Astrocyte of the cerebellum (primary cell): Measurements from ENCODE around the gene ACSL4.

ENCODE experiments used
- DNase-seq: peaks from one replicate; pipeline ENCODE4 v3.0.0-alpha.2; 2011; ENCODE audit warnings: low read depth
- H3K4me3 ChIP-seq: 2 replicates; pipeline ENCODE4 v1.5.1; 2011; ENCODE audit warnings: mild to moderate bottlenecking, low read depth, low read length, moderate library complexity
- in situ Hi-C: cut with HindIII; loops from 2 replicates; pipeline ENCODE4 v1.10.0; 2017; ENCODE audit warnings: low sequenced_read_pairs
- TF ChIP-seq, protein P1 (sequence below): IDR thresholded peaks from 2 replicates; pipeline ENCODE4 v1.5.1; 2012; ENCODE audit warnings: low read length, low read depth, moderate library complexity, mild to moderate bottlenecking; ENCODE audit errors: missing control alignments

ACSL4 gene

DNA sequence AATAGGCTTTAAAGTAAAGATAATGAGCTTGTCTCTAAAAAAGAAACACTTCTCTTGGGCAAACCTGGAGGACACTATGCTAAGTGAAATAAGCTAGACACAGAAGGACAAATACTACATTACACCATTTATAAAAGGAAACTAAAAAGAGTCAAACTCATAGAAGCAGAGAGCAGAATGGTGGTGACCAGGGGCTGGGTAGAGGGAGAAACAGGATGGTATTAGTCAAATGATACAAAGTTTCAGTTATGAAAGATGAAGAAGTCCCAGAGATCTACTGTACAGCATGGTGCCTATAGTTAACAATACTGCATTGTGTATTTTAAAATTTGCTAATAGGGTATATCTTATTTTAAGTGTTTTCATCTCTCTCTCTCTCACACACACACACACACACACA, 28.5 kb downstream of the ACSL4 start:
- H3K4me3 ChIP-seq: no peak overlapping the region
- in situ Hi-C loops: no loop called here
- TF ChIP-seq, protein P1, sequence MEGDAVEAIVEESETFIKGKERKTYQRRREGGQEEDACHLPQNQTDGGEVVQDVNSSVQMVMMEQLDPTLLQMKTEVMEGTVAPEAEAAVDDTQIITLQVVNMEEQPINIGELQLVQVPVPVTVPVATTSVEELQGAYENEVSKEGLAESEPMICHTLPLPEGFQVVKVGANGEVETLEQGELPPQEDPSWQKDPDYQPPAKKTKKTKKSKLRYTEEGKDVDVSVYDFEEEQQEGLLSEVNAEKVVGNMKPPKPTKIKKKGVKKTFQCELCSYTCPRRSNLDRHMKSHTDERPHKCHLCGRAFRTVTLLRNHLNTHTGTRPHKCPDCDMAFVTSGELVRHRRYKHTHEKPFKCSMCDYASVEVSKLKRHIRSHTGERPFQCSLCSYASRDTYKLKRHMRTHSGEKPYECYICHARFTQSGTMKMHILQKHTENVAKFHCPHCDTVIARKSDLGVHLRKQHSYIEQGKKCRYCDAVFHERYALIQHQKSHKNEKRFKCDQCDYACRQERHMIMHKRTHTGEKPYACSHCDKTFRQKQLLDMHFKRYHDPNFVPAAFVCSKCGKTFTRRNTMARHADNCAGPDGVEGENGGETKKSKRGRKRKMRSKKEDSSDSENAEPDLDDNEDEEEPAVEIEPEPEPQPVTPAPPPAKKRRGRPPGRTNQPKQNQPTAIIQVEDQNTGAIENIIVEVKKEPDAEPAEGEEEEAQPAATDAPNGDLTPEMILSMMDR: no peak
- no peak for DNase-seq

DNA sequence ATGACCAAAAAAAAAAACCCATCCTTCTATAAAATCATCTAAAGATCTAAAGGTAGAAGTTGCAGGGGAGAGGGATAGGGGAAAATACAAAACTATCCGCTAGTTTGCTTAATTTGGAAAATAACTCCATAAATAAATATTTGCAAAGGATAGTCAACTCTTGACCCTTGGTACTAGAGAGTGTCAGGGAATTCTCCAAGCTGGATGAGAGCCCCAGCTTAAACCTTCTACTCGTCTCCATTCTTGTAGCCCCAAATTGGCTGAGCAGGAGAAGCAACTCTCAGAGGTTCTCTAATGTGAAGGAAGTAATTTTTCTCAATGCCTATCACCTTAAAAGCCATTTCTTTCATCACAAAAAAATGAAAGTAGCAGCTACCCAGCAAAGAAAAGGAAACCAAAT, 35.2 kb downstream of the ACSL4 start:
- in situ Hi-C loops: loop anchor here (5.0 kb wide), 1 partner anchor 39 kb away; no protein-coding TSS in a partner anchor
- TF ChIP-seq, protein P1: no peak
- DNase-seq: no peak
- no peak overlapping the region for H3K4me3 ChIP-seq

DNA sequence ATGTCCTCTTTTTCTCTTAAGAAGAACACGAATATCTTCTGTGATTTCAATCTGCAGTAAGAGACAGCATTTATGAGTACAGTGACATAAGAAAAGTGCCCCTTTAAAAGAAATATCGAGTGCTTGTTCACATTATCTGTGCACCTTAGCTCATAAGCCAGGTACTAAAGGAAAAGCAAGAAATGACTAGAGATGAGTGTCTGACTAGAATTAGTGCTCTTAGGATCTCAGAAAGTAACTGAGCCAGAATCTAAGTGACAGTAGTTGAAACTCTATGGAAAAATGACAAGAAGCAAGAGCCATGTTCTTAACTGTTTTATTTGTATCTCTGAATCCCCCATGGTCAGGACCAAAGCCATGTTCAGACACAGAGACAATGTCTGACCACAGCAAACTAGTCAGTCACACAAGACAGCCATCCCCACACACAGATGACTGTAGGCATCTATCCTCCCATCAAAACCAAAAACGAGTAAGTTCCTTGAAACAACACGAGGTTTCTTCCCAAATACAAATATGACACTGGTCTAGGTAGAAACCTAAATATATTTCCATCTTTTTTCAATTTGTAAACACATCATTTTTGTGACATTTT, 36.8 kb downstream of the ACSL4 start:
- in situ Hi-C loops: loop anchor here (5.0 kb wide), 1 partner anchor 41 kb away; no protein-coding TSS in a partner anchor
- no peak overlapping the region for H3K4me3 ChIP-seq
- TF ChIP-seq, protein P1: no peak
- DNase-seq: no peak

DNA sequence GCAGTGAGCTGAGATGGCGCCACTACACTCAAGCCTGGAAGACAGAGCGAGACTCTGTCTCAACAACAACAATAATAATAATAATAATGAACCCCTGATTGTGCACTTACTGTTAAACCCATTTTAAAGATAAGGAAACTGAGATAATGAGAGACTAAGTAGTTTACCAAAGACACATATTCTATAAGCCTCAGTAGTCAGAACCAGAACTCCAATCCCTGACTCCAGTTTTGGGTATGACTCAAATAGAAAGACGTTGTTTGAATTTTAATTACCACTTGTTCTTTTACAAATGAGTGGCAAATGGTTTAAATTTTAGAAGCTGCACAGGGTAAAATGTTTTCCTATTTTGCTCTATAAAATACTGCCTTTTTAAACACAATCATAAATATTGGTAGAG, 37.4 kb downstream of the ACSL4 start:
- no peak overlapping the region for H3K4me3 ChIP-seq
- TF ChIP-seq, protein P1: no peak
- in situ Hi-C loops: loop anchor here (5.0 kb wide), 1 partner anchor 42 kb away; no protein-coding TSS in a partner anchor
- no peak for DNase-seq

GRCh38 chrX:109691752-109692151, 41.3 kb downstream of the ACSL4 start:
- DNase-seq: no peak
- no peak overlapping the region for H3K4me3 ChIP-seq
- in situ Hi-C loops: no loop called here
- TF ChIP-seq, protein P1: no peak

DNA sequence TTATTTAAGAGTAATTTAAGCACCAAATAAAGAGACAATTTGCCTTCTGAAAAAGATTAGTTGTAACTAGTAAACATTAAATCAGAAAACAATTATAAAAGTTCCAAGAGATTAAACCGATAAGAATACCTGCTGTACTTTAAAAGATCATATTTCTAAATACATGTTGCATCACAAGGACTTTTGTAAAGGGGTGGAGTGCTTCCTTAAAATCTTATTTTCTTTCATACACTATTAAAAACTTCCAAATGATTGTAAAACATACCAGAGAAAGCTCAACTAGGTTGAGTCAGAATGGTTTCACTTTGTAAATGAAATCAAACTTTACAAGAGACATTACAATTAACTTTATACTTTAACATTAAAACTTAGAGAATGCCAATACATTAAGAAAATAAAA, 41.8 kb downstream of the ACSL4 start:
- H3K4me3 ChIP-seq: no peak overlapping the region
- DNase-seq: no peak
- in situ Hi-C loops: no loop called here
- TF ChIP-seq, protein P1: no peak

GRCh38 chrX:109687903-109688302, 45.2 kb downstream of the ACSL4 start:
- no peak overlapping the region for H3K4me3 ChIP-seq
- DNase-seq: no peak
- TF ChIP-seq, protein P1: no peak
- in situ Hi-C loops: no loop called here
